GM12878 (cell line): ENCODE results near the gene PHB1. TPM values are rescaled to one million over a fixed set of nuclear protein-coding genes. Genes with fewer than 3 reads are reported as not detected.

Experiments
- BCL3 ChIP-seq: IDR thresholded peaks from 2 replicates; pipeline ENCODE4 v1.6.1; 2011; ENCODE audit warnings: borderline replicate concordance, low read depth, mild to moderate bottlenecking, moderate library complexity, low read length; ENCODE audit not compliant: insufficient read depth, poor library complexity, severe bottlenecking
- CREM ChIP-seq: IDR thresholded peaks from 2 replicates; pipeline ENCODE4 v1.6.1; 2014; ENCODE audit warnings: antibody characterized with exemption, low read depth
- E2F8 ChIP-seq: fragments of 450-650 bp; IDR thresholded peaks from 2 replicates; pipeline ENCODE4 v1.6.1; 2018; ENCODE audit warnings: mild to moderate bottlenecking, low read depth, moderate library complexity; ENCODE audit not compliant: partially characterized antibody
- HDAC6 ChIP-seq: fragments of 200-600 bp; sonication (generic); IDR thresholded peaks from one replicate; pipeline ENCODE4 v1.8.0; 2017; ENCODE audit warnings: antibody characterized with exemption; ENCODE audit not compliant: unreplicated experiment
- POLR2A ChIP-seq: IDR thresholded peaks from 2 replicates; pipeline ENCODE4 v1.6.1; 2011; ENCODE audit warnings: low read depth, mild to moderate bottlenecking, low read length
- POLR2AphosphoS5 ChIP-seq: IDR thresholded peaks from 2 replicates; pipeline ENCODE4 v1.6.1; 2011; ENCODE audit warnings: mild to moderate bottlenecking, low read length, inconsistent platforms
- RELA ChIP-seq: fragments of 450-650 bp; IDR thresholded peaks from 2 replicates; pipeline ENCODE4 v1.8.0; 2014; ENCODE audit warnings: borderline replicate concordance; ENCODE audit not compliant: partially characterized antibody
- SIN3A ChIP-seq: IDR thresholded peaks from 2 replicates; pipeline ENCODE4 v1.6.1; 2012; ENCODE audit warnings: low read depth, low read length, improper control_type of control experiment
- SREBF2 ChIP-seq: IDR thresholded peaks from 2 replicates; pipeline ENCODE4 v1.6.1; 2012; ENCODE audit warnings: mild to moderate bottlenecking, low read length
- ZNF207 ChIP-seq: fragments of 450-650 bp; IDR thresholded peaks from 2 replicates; pipeline ENCODE4 v1.6.1; 2014; ENCODE audit warnings: antibody characterized with exemption, mild to moderate bottlenecking, borderline replicate concordance
- polyA plus RNA-seq, 11 experiments: library from polyadenylated mRNA; depleted of rRNA in 4 of 11; unstranded in 6 of 11; stranded (reverse) in 5 of 11; fragments of >200 nt; fragmentation: Nextera tagmentation in 4 of 11; fragmentation: Illumina TruSeq in 1 of 11; extraction: Ambion mirVana in 4 of 11; extraction: Trizol in 1 of 11; gene quantifications; 1 replicate in 1 of 11; 2 replicates in 10 of 11; pipeline versions ENCODE4 v1.2.1 to v1.2.3, GENCODE V29; 2011 to 2016; ENCODE audit warnings: inconsistent platforms in 2 of 11, missing spikeins in 2 of 11, low read depth in 1 of 11
- total RNA-seq, 4 experiments: library from RNA; depleted of rRNA in 3 of 4; stranded (reverse); fragments of >200 nt in 3 of 4; fragmentation: Illumina TruSeq in 1 of 4; extraction: Trizol in 1 of 4; gene quantifications; 2 replicates each; pipeline versions ENCODE4 v1.2.1 to v1.2.3, GENCODE V29; 2013 to 2021

The PHB1 gene
- total and polyA plus RNA-seq, 10 of the 15 experiments (the other 5 are each of a cell fraction or from before 2014, with no cell fraction given) = 117 to 466 (median 248) TPM

GRCh38 chr17:49369760-49370159 is 44.9 kb downstream of the PHB1 start (continued):
- TF ChIP-seq SREBF2 = no peak
- no peak for TF ChIP-seq HDAC6
- no peak for TF ChIP-seq POLR2A
- no peak for TF ChIP-seq CREM
- no peak for TF ChIP-seq POLR2AphosphoS5
- no peak for TF ChIP-seq ZNF207
- TF ChIP-seq E2F8 = no peak
- no peak for TF ChIP-seq RELA
- TF ChIP-seq SIN3A = no peak
- no peak for TF ChIP-seq BCL3
